ENCODE measurements around the gene MLIP.

MLIP gene

GRCh38 chr6:54083287-54083686, 28.0 kb upstream of the MLIP start:
- H3K27me3 ChIP-seq, result no peaks in the 10 kb centered on the region
- no peaks in the 10 kb centered on the region for H3K4me1 ChIP-seq (ENCODE audit: control insufficient read depth in 1 of 2, insufficient read depth in 1 of 2, low read depth in 1 of 2, low read length in 1 of 2)
- no peak for TF ChIP-seq CTCF (IDR thresholded peaks at IDR 0.05)

GRCh38 chr6:54084231-54084630, 27.0 kb upstream of the MLIP start:
- Histone ChIP-seq H3K27ac (no peak overlapping the region), H3K9me3 (no peaks in the 10 kb centered on the region), H3K27me3 (no peaks in the 10 kb centered on the region), H3K4me3 (ENCODE audit: low read depth in 1 of 2, low read length in 1 of 2) (no peak overlapping the region), H3K36me3 (no peaks in the 10 kb centered on the region), H3K4me1 (ENCODE audit: control insufficient read depth in 1 of 2, insufficient read depth in 1 of 2, low read depth in 1 of 2, low read length in 1 of 2) (no peaks in the 10 kb centered on the region)
- no peak for TF ChIP-seq CTCF (IDR thresholded peaks at IDR 0.05)

More at GRCh38 chr6:54083287-54083686, 28.0 kb upstream of the MLIP start:
- H3K9me3 ChIP-seq, result no peaks in the 10 kb centered on the region
- no peak overlapping the region for H3K27ac ChIP-seq
- H3K36me3 ChIP-seq, result no peaks in the 10 kb centered on the region
- H3K4me3 ChIP-seq (ENCODE audit: low read depth in 1 of 2, low read length in 1 of 2), result no peak overlapping the region

GRCh38 chr6:54085047-54085446, 26.2 kb upstream of the MLIP start:
- Histone ChIP-seq H3K36me3 (no peaks in the 10 kb centered on the region), H3K9me3 (no peaks in the 10 kb centered on the region), H3K27me3 (no peaks in the 10 kb centered on the region), H3K27ac (no peak overlapping the region), H3K4me3 (ENCODE audit: low read depth in 1 of 2, low read length in 1 of 2) (no peak overlapping the region), H3K4me1 (ENCODE audit: control insufficient read depth in 1 of 2, insufficient read depth in 1 of 2, low read depth in 1 of 2, low read length in 1 of 2) (no peaks in the 10 kb centered on the region)
- no peak for TF ChIP-seq CTCF (IDR thresholded peaks at IDR 0.05)

GRCh38 chr6:54085541-54085940, 25.7 kb upstream of the MLIP start:
- H3K9me3 ChIP-seq, result no peaks in the 10 kb centered on the region
- no peak overlapping the region for H3K4me3 ChIP-seq (ENCODE audit: low read depth in 1 of 2, low read length in 1 of 2)
- H3K4me1 ChIP-seq (ENCODE audit: control insufficient read depth in 1 of 2, insufficient read depth in 1 of 2, low read depth in 1 of 2, low read length in 1 of 2), result no peaks in the 10 kb centered on the region
- H3K36me3 ChIP-seq, result no peaks in the 10 kb centered on the region
- no peak overlapping the region for H3K27ac ChIP-seq
- no peaks in the 10 kb centered on the region for H3K27me3 ChIP-seq
- no peak for TF ChIP-seq CTCF (IDR thresholded peaks at IDR 0.05)

GRCh38 chr6:54086439-54086838, 24.8 kb upstream of the MLIP start:
- Histone ChIP-seq H3K9me3 (no peaks in the 10 kb centered on the region), H3K27me3 (no peaks in the 10 kb centered on the region), H3K4me1 (ENCODE audit: control insufficient read depth in 1 of 2, insufficient read depth in 1 of 2, low read depth in 1 of 2, low read length in 1 of 2) (no peaks in the 10 kb centered on the region), H3K36me3 (no peaks in the 10 kb centered on the region), H3K27ac (no peak overlapping the region), H3K4me3 (ENCODE audit: low read depth in 1 of 2, low read length in 1 of 2) (no peak overlapping the region)
- TF ChIP-seq CTCF (IDR thresholded peaks at IDR 0.05), result no peak

DNA sequence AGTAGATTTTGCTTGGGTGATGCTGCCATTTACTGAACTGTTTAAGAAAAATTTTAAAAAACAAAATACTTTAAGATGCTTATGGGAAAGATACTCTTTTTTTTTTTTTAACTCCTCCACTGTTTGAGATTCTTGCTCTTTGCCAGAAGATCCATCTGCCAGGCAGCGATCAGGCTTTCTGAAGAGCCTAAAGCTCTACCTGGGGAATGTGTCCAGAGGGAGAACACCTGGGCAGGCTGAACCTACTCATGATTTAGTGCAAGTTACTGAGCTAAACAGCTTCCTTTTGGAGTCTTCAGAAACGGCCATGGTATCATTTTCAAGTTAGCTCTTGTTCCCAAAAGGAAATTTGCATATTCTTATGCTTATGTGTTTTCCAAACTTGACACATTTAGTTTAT, 23.5 kb upstream of the MLIP start:
- Histone ChIP-seq H3K9me3 (no peaks in the 10 kb centered on the region), H3K27ac (no peak overlapping the region), H3K36me3 (no peaks in the 10 kb centered on the region), H3K4me3 (ENCODE audit: low read depth in 1 of 2, low read length in 1 of 2) (no peak overlapping the region), H3K4me1 (ENCODE audit: control insufficient read depth in 1 of 2, insufficient read depth in 1 of 2, low read depth in 1 of 2, low read length in 1 of 2) (no peaks in the 10 kb centered on the region), H3K27me3 (no peaks in the 10 kb centered on the region)
- no peak for TF ChIP-seq CTCF (IDR thresholded peaks at IDR 0.05)

Data from neutrophil (primary cell).